Skeletal muscle cell (primary cell): ENCODE data around the gene TAC4.

Experiments
- DNase-seq: peaks from one replicate; pipeline ENCODE4 v3.0.0-alpha.2; 2010; ENCODE audit warnings: low read depth
- H3K4me3 ChIP-seq: 2 replicates; pipeline ENCODE4 v1.5.1; 2011; ENCODE audit warnings: low read depth, mild to moderate bottlenecking, control low read depth, low read length, moderate library complexity

Gene TAC4

DNA sequence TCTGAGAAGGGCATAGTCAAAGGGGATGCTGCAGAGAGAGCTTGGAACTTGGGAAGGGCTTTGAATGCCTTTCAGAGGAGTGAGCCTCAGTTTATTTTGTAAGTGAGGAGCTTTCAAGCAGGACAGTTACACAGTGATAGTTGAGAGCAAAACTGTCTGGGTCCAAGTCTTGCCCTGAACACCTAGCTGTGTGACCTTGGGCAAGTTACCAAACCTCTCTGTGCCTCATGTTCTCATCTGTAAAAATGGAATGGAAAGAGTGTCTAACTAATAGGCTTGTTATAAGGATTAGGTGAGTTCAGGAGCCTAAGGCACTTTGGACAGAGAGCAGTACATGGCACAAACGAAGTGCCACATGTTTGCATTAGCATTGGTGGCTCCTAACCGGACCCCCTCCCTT, 27.0 kb upstream of the TAC4 start:
- DNase-seq: no peak
- no peak overlapping the region for H3K4me3 ChIP-seq

DNA sequence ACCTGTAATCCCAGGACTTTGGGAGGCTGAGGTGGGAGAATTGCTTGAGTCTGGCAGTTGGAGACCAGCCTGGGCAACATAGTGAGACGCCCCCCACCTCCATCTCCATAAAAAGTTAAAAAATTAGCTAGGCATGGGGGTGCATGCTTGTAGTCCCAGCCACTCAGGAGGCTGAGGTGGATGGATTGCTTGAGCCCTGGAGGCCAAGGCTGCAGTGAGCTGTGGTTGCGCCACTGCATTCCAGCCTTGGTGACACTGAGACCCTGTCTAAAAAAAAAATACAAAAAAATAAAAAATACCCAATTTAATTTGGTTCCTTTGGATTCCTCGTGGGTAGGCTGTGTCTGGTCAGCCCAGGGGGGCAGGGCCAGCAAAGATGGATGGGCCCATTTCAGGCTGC, 26.1 kb upstream of the TAC4 start:
- no peak overlapping the region for H3K4me3 ChIP-seq
- DNase-seq: no peak

DNA sequence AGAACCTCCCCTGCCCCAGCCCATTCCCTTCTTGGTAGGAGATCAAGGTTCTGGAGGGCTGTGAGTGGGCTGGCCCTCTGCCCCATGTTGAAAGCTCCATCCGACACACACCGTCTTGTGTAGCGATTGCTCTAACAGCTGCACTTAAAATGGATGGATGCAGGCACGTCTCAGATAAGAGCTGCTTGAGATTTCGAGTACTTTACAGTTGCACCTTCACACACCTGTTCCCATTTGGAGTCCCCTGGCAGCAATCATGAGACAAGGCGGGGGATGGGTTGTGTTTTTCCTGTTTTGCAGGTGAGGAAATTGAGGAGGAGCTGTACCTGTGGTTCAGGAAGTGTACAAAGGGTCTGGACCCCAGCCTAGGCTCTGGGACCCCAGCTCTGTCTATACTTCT, 25.6 kb upstream of the TAC4 start:
- no peak for DNase-seq

DNA sequence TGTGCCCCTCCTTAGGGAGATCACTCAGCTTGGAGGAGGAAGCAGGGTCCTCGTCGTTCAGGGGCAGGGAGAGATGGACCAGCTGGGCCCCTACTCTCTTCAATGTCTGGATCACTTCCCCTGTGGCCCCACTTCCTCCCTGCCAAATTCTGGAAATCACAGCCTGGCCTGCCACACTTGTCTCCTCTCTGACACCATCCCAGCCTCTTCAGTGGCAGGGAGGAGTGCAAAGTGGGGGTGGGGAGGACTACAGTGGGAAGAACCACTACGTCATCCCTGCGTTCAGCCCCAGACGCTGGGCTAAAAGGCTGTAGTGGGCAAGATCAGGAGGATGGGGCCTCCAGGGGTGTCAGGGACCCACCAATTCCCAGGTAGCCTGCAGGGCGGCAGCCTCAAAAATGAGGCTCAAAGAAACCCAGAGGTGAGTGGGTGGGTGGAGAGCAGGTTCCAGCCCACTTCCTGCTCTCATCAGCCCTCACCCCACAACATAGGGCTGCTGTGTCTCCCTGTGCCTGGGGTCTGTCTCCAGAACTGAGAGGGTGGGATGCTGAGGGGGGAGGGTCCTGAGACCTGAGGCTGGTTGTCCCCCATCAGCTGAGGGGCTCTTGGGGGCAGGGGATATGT, 25.0 kb upstream of the TAC4 start:
- H3K4me3 ChIP-seq: no peak overlapping the region
- DNase-seq: no peak

More for the DNA sequence above, 25.6 kb upstream of the TAC4 start:
- H3K4me3 ChIP-seq: no peak overlapping the region

DNA sequence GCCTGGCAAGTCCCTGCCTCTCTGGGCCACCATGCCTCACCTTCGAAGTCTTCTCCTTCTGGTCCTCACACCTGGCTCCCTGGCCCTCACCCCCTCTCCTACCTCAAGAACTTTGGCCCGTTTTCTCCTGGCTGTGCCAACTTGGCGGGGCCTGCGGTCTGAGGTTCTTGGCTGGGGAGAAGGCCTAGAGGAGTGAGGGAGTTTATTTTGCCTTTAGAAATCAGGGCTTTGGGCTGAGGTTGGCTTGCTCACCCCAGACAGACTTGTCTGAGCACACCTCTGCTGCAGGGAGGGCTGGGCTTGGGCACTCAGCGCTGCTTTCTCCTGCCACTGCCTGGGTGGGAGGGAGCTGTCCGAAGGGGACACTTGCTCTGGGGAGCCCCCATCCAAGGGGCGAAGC, 23.3 kb upstream of the TAC4 start:
- H3K4me3 ChIP-seq: no peak overlapping the region
- DNase-seq: no peak

DNA sequence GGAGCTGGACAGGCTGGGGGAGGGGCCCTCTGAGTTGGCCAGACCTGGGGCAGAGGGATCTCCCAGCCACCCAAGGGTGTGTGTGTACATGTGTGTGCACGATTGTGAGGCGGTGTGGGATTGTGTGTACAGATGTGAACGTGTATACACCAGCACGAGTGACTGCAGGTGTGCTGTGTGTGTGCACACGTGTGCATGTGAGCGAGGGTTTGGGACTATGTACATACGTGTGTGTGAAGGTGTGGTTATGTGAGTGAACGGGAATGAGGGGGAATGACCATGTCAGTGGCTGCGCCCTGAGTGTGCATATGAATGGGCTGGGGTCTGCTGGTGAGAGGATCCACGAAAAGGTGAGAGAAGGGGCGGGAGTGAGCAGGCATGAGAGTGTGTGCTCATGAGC, 22.4 kb upstream of the TAC4 start:
- DNase-seq: no peak
- no peak overlapping the region for H3K4me3 ChIP-seq

DNA sequence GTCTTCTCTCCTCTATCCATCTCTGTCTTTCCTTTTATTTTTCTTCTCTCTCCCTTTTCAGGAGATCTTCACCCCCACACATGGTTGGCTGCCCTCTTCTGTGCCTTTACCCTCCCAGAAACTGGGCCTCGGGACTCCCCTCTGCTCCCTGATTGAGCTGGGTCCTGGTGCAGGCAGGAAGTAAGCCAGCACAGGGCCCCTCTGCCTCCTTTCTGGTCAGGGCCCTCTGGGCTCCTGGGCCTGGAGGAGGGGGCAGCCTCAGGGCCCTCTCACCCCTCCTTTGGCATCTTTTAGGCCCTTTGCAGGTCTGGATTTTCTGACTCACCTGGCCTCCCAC, 21.1 kb upstream of the TAC4 start:
- no peak overlapping the region for H3K4me3 ChIP-seq
- DNase-seq: no peak

DNA sequence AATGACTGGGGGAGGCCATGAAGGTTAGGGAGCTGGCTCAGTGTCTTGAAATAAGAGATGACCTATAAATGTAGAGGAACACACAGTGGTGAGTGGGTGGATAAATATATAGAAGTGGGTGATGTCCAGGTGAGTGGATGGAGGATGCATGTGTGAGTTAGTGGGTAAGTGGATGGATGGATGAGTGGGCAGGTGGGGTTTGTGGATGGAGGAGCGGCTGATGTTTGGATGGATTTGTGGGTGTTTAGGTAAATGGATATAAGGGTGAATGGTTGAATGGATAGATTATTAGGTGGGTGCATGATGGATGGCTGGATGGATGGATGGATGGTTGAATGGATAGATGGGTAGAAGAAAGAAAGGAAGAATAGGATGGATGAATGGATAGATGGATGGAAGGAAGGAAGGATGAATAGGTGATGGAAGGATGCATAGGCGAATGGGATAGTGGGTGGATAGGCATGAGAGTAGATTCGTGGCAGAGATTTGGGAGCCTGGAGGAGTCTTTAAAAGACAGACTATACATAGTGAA, 19.1 kb upstream of the TAC4 start:
- H3K4me3 ChIP-seq: no peak overlapping the region

DNA sequence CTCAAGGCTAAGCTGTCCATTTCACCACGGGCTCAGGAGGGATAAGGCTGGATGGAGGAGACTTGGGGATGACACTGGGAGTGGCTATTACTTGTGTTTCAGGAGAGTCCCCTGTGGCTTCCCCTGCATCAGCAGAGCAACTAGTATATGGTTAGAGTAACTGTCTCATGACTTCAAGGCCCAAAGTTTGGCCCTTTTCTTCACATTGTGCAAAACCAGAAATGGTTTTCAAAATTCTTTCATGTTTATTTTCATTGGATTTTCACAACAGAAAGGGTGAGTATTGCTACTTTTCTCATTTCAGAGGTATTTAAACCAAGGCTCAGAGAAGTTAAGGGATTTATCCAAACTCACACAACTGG, 18.1 kb upstream of the TAC4 start:
- H3K4me3 ChIP-seq: no peak overlapping the region
- DNase-seq: no peak

More for the DNA sequence above, 19.1 kb upstream of the TAC4 start:
- no peak for DNase-seq

DNA sequence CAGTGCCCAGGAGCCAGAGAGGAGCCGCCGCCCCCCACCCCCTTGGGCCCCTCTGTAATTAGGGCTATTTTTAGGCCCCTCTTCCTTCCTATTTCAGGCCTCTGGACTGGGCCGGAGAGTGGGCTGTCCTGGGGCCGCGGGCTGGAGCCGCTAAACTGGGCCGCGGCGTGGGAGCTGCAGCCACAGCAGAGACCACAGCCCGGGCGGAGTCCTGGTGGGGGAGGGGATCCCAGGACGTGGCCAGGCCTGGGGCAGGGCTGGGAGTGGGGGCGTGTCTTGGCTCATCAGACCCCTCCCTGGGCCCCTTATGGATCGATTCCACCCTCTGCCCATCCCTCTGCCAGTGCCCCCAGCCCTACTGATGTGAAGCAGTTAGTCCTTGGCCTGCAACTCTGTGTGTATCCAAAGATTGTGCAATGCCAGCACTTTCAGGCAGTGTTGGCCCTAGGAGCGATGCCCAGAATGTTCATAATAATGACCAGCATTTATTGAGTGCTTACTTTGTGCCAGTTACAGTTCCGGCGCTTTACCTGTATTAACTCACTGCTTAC, 15.0 kb upstream of the TAC4 start:
- no peak overlapping the region for H3K4me3 ChIP-seq
- no peak for DNase-seq

DNA sequence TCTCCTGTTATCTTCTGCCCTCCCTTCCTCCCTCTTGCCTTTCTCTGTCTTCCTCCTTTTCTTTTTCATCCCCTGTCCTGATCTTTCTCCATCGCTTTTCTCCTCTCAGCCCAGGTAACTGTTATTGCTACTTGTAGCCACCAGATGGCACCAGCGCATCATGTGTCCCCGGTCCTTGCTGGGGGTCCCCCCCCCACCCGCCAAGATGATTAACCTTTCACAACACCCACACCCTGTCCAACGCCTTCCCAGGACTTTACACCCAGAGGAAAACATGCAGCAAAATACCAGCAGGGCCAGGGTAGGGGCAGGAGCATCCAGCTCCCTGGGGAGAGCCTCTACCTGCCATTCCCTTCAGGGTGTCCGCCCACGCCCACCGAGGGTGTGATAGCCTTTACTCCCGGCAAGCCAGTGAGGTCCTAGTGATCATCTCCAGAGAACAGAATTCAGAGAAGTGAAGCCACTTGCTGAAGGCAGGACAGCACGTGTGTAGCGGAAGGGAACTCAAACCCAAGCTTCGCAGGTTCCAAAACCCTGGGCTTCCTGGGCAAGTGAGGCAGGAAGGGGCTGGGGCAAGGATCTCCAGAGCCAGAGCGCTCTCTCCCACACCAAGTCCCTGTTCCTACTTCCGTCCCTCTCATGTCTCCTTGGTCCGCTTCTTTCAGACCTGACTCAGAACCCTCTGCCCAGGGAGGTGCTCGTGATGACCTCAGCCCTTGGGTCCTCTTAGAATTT, 13.4 kb upstream of the TAC4 start:
- no peak overlapping the region for H3K4me3 ChIP-seq
- no peak for DNase-seq

DNA sequence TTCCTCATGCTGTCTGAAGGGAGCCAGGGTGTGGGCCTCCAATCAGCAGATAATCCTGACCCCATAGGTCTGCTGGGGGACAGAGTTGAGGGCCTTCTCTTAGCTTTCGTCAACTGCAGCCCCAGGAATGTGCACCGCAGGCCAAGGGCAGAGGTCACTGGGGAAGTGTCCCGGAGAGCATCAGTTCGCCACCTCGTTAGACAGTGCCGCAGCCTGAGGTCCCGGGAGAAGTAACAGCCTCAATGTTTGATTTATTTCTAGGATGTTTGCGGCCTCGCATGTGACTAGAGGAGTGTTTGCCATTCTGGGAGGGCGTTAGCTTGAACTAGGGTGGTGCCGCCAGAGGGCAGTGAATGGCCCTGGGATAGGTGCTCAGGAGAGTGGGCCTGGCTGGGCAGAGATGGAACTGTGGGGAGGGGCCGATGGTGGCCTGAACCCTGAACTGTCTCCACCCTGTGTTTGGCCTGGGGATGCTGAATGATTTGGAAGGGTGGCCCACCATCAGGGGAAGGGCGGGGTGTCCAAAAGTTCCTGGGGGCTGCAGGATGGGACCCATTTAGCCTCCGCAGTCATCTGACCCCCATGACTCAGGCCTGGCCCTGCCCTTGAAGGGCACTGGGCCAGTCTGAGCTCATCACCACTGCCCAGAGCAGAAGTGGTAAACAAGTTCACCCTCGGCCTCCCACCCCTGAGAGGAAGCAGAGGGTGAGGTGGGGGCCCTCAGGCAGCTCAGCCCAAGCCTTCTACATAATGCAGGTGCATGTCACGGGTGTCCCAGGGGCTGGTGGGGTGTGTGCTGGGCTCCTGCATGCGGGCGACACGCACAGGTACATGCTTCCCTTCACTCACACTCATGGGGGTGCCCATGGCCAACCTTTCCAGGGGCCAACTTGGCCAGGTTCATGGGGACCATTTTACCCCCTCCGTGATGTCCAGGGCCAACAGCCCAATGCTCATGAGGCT, 12.4 kb upstream of the TAC4 start:
- DNase-seq: no peak
- H3K4me3 ChIP-seq: no peak overlapping the region

DNA sequence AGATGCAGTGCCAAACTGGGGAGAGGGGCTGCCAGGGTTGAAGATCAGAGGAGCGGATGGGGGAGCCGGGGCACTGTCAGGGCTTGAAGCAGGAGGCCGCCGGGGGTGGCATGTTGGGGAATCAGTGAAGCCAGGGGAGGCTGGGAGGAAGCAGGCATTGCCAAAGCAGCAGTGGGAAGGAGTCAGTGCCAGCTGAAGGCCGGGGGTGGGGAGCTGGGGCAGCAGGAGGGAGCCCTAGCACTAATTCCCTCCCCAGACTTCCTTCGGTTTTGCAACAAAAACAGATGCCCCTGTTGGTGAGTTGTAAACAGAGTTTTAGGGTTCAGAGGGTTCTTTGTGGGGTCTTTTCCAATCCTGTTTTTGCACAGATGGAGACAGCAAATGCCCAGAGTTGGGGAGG, 10.9 kb upstream of the TAC4 start:
- H3K4me3 ChIP-seq: no peak overlapping the region
- no peak for DNase-seq

DNA sequence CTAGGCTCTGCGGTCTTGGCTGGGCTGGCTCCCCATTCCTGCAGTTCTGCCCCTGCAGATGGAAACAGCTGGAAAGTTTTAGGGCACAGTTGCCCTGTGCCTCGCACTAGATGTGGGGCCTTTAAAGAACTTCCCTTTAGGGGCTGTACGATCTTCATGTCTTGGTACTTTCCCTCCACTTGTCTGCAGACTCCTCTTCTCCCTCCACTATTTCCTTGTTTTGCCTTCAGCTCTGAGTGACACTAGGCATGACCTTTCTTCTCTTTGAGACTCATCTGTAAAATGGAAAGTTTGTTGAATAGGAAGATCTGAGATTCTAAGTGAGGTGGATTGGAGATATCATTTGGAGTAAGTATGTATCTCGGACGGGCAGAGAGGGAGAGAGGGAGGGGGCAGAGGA, 6.3 kb upstream of the TAC4 start:
- no peak for DNase-seq
- no peak overlapping the region for H3K4me3 ChIP-seq

DNA sequence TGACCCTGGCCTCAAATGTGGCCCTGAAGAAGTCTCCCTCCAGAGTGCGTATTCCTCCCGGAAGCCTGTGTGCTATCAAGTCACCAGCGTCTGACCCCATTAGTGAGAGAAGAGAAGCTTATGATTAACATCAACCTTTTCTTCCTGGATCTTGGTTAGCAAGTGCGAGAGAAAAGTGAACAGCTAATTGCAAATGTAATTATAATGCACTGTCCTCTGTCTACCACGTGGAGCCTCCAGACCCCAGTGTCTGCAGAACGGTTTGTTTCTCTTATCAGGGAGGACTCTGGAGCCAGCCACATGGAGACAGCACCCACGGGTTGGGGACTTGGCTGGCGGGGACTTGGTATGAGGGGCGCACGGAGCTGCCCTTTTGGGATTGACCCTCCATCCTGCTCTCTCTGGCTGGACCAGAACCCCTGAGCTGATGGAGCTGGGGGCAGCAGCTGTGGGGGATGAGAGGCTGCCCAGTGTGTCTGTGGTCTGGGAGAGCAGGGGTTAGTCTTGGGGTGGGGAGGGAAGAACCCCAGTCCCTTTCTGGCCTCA, 5.7 kb upstream of the TAC4 start:
- H3K4me3 ChIP-seq: no peak overlapping the region
- no peak for DNase-seq

DNA sequence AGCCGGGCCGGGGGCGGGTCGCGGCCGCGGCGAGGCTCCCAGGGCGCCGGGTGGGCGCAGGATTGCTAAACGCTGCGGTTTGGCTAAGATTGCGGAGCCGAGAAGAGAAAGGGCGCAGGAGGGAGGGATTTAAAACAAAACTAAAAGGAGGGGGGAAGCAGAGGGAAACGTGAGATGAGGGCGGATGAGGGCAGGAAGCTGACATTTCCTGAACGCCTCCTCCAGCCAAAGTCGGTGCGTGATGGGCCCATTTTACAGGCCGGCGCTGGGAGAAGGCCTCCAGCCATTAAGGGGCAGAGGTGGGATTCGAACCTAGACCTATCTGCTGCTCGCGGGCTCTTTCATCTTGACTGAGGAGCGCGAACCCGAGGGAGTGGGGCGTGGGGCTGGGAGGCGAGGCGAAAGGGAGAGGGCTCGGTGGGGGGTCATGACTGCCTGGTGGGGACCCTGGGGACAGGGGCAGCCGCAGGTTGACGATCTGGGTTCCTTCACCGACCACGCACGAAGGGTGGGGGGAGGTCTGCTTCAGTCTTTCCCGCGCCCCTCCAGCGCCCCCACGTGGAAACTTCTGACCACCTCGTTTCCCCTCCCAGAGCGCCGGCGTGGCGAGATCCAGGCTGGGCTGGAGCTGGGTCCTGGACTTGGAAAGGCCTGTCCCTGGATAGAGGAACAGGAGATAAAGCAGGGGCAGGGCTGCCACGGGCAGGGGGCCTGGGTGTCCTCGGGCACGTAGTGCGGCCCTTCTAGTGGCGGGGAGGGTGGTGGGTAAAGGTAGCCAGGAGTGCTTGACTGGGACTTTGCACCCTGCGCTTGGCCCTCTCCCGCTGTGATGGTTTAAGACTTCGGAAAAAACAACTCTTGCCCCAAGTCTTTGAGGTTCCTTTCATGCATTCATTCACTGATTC, 3.8 kb upstream of the TAC4 start:
- H3K4me3 ChIP-seq: peak overlapping the region; percentile 57
- no peak for DNase-seq

DNA sequence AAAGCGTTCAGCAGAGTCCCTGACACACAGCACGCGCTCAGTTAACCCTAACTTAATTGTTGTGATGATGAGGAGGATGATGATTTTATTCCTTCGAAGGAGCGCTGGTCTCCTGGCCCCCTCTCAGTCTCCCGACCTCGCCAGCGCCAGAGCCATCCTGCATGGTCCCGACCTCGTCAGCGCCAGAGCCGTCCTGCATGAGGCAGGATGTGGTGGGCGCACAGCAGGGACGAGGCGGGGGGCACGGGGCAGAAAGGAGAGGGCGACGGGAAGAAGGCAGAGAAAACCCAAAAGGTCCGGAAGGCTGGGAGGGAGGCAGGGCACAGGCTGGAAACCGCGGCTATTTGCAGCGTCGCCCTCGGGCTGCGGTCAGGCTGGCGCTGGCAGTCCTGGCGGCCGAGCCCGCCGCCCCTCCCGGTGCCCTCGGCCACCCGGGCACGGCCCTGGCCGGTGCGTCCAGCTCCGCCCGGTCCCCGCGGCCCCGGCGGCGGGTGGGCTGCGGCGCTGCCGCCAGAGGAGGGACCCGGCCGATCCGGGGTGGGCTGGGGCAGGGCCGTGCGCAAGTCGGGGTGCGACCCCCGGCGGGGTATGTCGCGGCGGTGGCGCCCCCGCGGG, 3.0 kb upstream of the TAC4 start:
- DNase-seq: no peak
- H3K4me3 ChIP-seq: peak overlapping the region; percentile 57

DNA sequence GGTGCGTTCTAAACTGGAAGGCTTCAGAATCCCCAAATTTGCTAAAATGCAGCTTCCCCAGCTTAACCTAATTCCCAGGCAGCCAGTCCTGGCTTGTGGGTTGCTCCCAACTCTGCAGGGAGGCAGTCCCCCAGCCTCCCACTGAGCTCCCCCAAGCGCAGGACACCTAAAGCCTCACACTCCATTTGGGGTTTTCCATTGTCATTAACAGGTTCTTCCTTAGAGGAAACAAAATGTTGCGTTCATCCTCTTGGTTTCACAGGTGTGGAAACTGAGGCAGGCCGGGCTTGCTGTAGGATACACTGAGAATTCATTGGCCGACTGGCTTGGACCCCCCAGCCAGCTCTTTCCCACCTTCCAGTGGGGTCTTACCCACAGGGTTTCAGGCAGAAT, 2.3 kb upstream of the TAC4 start:
- no peak for DNase-seq
- no peak overlapping the region for H3K4me3 ChIP-seq
